Endothelial cell of umbilical vein (primary cell): Measurements from ENCODE around the gene AJM1. TPM values are rescaled to one million over a fixed set of nuclear protein-coding genes. Genes with fewer than 3 reads are reported as not detected.
"Not testable (repeated sequence)": the region's sequence is repeated elsewhere in the genome, so short reads cannot be mapped to it uniquely, and the experiment has no call there.

ENCODE experiments used
- BruUV-seq: library from RNA; stranded (reverse); fragments of 400-500 nt; replicated peaks from 2 replicates; lab custom pipeline; 2021; lab: Mats Ljungman, UMichigan
- CTCF ChIA-PET: fragments of 300-600, 350-600 bp; sonication (Branson Sonifier 250); formaldehyde crosslinking; loops from one replicate; lab custom pipeline; 2021; ENCODE audit warnings: antibody characterized with exemption, inconsistent platforms; lab: Charles Lee
- POLR2A ChIA-PET: fragments of 300-600, 350-600 bp; sonication (Branson Sonifier 250); formaldehyde crosslinking; loops from one replicate; lab custom pipeline; 2021; ENCODE audit warnings: antibody characterized with exemption, inconsistent platforms; lab: Charles Lee
- DNase-seq: peaks from one replicate; pipeline ENCODE4 v3.0.0-alpha.2; 2011; ENCODE audit warnings: low read depth, low spot score
- FAIRE-seq: peaks from 2 replicates; lab custom pipeline; 2011; peaks lifted over from hg19 to GRCh38; lab: Jason Lieb, UNC
- H2AFZ ChIP-seq: 2 replicates; pipeline ENCODE4 v1.6.0; 2012; ENCODE audit warnings: low read depth, low read length, control low read depth, inconsistent platforms
- H3K27ac ChIP-seq: 2 replicates; pipeline ENCODE4 v1.5.1; 2011; ENCODE audit warnings: low read depth, mild to moderate bottlenecking, control low read depth, low read length, moderate library complexity; ENCODE audit not compliant: insufficient read depth
- H3K27me3 ChIP-seq, 2 experiments: 2 replicates each; pipeline versions ENCODE4 v1.6.0 to v1.6.1; 2011; ENCODE audit warnings: low read length in 2 of 2, mixed read lengths in 1 of 2; ENCODE audit not compliant: control insufficient read depth in 2 of 2, insufficient read depth in 2 of 2
- H3K36me3 ChIP-seq, 2 experiments: 2 replicates in 1 of 2; 3 replicates in 1 of 2; pipeline ENCODE4 v1.5.1; 2011; ENCODE audit warnings: low read length in 2 of 2, mild to moderate bottlenecking in 1 of 2, moderate library complexity in 1 of 2; ENCODE audit not compliant: control insufficient read depth in 2 of 2, insufficient read depth in 2 of 2; ENCODE audit errors: extremely low read depth in 1 of 2
- H3K4me1 ChIP-seq: 3 replicates; pipeline ENCODE4 v1.5.1; 2011; ENCODE audit warnings: mild to moderate bottlenecking, low read length; ENCODE audit not compliant: control insufficient read depth, insufficient read depth; ENCODE audit errors: extremely low read depth
- H3K4me2 ChIP-seq: 2 replicates; pipeline ENCODE4 v1.6.1; 2011; ENCODE audit warnings: low read length, control low read depth, mixed read lengths; ENCODE audit not compliant: insufficient read depth
- H3K4me3 ChIP-seq, 3 experiments: fragments of 200-600 bp in 1 of 3; sonication (generic), shearing (Covaris generic) in 1 of 3; replicated peaks in 1 of 3; 2 replicates each; pipeline ENCODE4 v1.5.1; 2011 to 2016; ENCODE audit warnings: control low read depth in 3 of 3, low read length in 3 of 3, mild to moderate bottlenecking in 2 of 3, inconsistent platforms in 1 of 3, low read depth in 1 of 3, moderate library complexity in 1 of 3; ENCODE audit not compliant: insufficient read depth in 1 of 3
- H3K79me2 ChIP-seq: 2 replicates; pipeline ENCODE4 v1.6.0; 2012; ENCODE audit warnings: low read length, inconsistent platforms; ENCODE audit not compliant: control insufficient read depth, insufficient read depth
- H3K9ac ChIP-seq: replicated peaks from 2 replicates; pipeline ENCODE3; 2011; ENCODE audit warnings: low read length, control low read depth; ENCODE audit not compliant: insufficient read depth; ENCODE audit errors: extremely low read depth
- H3K9me1 ChIP-seq: replicated peaks from 3 replicates; pipeline ENCODE4 v1.6.0; 2011; ENCODE audit warnings: mild to moderate bottlenecking, low read length; ENCODE audit not compliant: control insufficient read depth, insufficient read depth; ENCODE audit errors: extremely low read depth
- H3K9me3 ChIP-seq: replicated peaks from 2 replicates; pipeline ENCODE4 v1.5.1; 2012; ENCODE audit warnings: low read length, inconsistent platforms; ENCODE audit not compliant: control insufficient read depth, insufficient read depth
- H4K20me1 ChIP-seq: replicated peaks from 2 replicates; pipeline ENCODE3; 2011; ENCODE audit warnings: mild to moderate bottlenecking, low read length; ENCODE audit not compliant: control insufficient read depth, insufficient read depth; ENCODE audit errors: extremely low read depth
- EZH2 ChIP-seq: IDR thresholded peaks from 2 replicates; pipeline ENCODE4 v1.6.1; 2012; ENCODE audit warnings: borderline replicate concordance, low read depth, mild to moderate bottlenecking, moderate library complexity, low read length, inconsistent platforms; ENCODE audit not compliant: severe bottlenecking
- FOS ChIP-seq: IDR thresholded peaks from 2 replicates; pipeline ENCODE4 v1.6.1; 2011; ENCODE audit warnings: mild to moderate bottlenecking, low read length, moderate library complexity, borderline replicate concordance; ENCODE audit not compliant: insufficient read depth
- GATA2 ChIP-seq: IDR thresholded peaks from 2 replicates; pipeline ENCODE4 v1.7.0; 2011; ENCODE audit warnings: low read depth, mild to moderate bottlenecking, moderate library complexity, mixed read lengths, low read length; ENCODE audit not compliant: insufficient read length, insufficient read depth
- JUN ChIP-seq: IDR thresholded peaks from 2 replicates; pipeline ENCODE4 v1.6.1; 2011; ENCODE audit warnings: borderline replicate concordance, low read depth; ENCODE audit not compliant: insufficient read length, insufficient read depth
- MYC ChIP-seq: IDR thresholded peaks from one replicate; pipeline ENCODE4 v1.6.1; 2011; ENCODE audit warnings: mild to moderate bottlenecking, low read depth, low read length
- POLR2A ChIP-seq: IDR thresholded peaks from 2 replicates; pipeline ENCODE4 v1.6.1; 2012; ENCODE audit warnings: low read depth, mild to moderate bottlenecking, control low read depth, low read length
- POLR2AphosphoS5 ChIP-seq: IDR thresholded peaks from 2 replicates; pipeline ENCODE4 v1.6.1; 2012; ENCODE audit warnings: low read depth, mild to moderate bottlenecking, control low read depth, low read length, moderate library complexity; ENCODE audit not compliant: insufficient read depth
- dilution Hi-C: fragments of 300-500 bp; cut with MboI; formaldehyde crosslinking; loops from one replicate; pipeline ENCODE4 v1.15.0; 2019; ENCODE audit warnings: low sequenced_read_pairs; ENCODE audit not compliant: extremely low pct_ligation_motif_present
- intact Hi-C: fragments of 100-400 bp; cut with micrococcal nuclease; formaldehyde crosslinking; loops from one replicate; pipeline ENCODE4 v1.10.0; 2022
- polyA plus RNA-seq, 4 experiments: library from polyadenylated mRNA; depleted of rRNA in 3 of 4; stranded (reverse) in 3 of 4; unstranded in 1 of 4; fragments of >200 nt; gene quantifications; 2 replicates each; pipeline versions ENCODE4 v1.2.1 to v1.2.3, GENCODE V29; 2011 to 2012; ENCODE audit warnings: missing spikeins in 1 of 4
- total RNA-seq: library from RNA; stranded (reverse); gene quantifications from 2 replicates; pipeline ENCODE4 v1.2.3, GENCODE V29; 2021
- TF ChIP-seq, protein P1 (sequence below), 2 donors: IDR thresholded peaks; 1 replicate in 1 of 2; 2 replicates in 1 of 2; pipeline ENCODE4 v1.5.1; 2011; ENCODE audit warnings: low read length in 2 of 2, mild to moderate bottlenecking in 2 of 2, moderate library complexity in 2 of 2, control low read depth in 1 of 2, inconsistent platforms in 1 of 2, low read depth in 1 of 2; ENCODE audit not compliant: insufficient read depth in 1 of 2; ENCODE audit errors: extremely low read depth in 1 of 2
- TF ChIP-seq, protein P2 (sequence below): IDR thresholded peaks from 2 replicates; pipeline ENCODE4 v1.6.1; 2011; ENCODE audit not compliant: insufficient read depth, insufficient read length

The AJM1 gene
- total and polyA plus RNA-seq, 2 donors (not counting 3 experiments of a cell fraction or from before 2014, with no cell fraction given) = 0.30 to 1.3 TPM

DNA sequence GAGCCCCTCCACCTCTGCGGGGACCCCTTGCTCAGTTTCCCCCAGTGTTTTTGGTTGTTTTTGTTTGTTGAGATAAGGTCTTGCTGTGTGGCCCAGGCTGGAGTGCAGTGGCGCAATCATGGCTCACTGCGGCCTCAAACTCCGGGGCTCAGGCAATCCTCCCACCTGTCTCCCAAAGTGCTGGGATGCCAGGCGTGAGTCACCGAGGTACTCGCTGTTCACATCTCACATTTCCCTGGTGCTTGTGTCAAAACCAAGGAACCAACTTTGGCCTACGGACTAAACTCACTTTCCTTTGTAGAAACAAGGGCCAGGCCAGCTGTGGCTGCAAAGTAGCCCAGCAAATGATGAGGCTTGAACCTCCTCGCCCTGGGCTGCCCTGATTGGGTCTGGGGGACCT, 9.7 kb upstream of the AJM1 start:
- CTCF ChIA-PET = interaction anchor here (2.8 kb wide), 1 partner anchor 9 kb away, joined by 11 read pairs; the partner anchor contains the start of gene AJM1
- Histone ChIP-seq H3K4me2 (no peak overlapping the region), H3K9ac (no peak overlapping the region), H3K4me3 (no peak overlapping the region), H2AFZ (no peak overlapping the region), H3K79me2 (no peaks in the 10 kb centered on the region), H3K4me1 (no peaks in the 10 kb centered on the region), H3K9me1 (no peaks in the 10 kb centered on the region), H4K20me1 (no peaks in the 10 kb centered on the region), H3K27ac (no peak overlapping the region), H3K27me3 (no peaks in the 10 kb centered on the region), H3K36me3 (peaks cover 7 to 30% of the 10 kb centered on the region in 2 experiments), H3K9me3 (no peaks in the 10 kb centered on the region)
- DNase-seq = no peak
- dilution Hi-C loops = no loop called here
- FAIRE-seq = no peak
- TF ChIP-seq, protein P1, sequence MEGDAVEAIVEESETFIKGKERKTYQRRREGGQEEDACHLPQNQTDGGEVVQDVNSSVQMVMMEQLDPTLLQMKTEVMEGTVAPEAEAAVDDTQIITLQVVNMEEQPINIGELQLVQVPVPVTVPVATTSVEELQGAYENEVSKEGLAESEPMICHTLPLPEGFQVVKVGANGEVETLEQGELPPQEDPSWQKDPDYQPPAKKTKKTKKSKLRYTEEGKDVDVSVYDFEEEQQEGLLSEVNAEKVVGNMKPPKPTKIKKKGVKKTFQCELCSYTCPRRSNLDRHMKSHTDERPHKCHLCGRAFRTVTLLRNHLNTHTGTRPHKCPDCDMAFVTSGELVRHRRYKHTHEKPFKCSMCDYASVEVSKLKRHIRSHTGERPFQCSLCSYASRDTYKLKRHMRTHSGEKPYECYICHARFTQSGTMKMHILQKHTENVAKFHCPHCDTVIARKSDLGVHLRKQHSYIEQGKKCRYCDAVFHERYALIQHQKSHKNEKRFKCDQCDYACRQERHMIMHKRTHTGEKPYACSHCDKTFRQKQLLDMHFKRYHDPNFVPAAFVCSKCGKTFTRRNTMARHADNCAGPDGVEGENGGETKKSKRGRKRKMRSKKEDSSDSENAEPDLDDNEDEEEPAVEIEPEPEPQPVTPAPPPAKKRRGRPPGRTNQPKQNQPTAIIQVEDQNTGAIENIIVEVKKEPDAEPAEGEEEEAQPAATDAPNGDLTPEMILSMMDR (IDR thresholded peaks at IDR 0.05; ENCODE audit: extremely low read depth in 1 of 2, insufficient read depth in 1 of 2, low read depth in 1 of 2, low read length in 2 of 2) = no peak
- TF ChIP-seq JUN (no peak), GATA2 (no peak), MYC (no peak), POLR2AphosphoS5 (no peak), FOS (no peak), POLR2A (no peak), EZH2 (no peak)
- TF ChIP-seq, protein P2, sequence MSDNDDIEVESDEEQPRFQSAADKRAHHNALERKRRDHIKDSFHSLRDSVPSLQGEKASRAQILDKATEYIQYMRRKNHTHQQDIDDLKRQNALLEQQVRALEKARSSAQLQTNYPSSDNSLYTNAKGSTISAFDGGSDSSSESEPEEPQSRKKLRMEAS = no peak
- POLR2A ChIA-PET = no interaction called here
- intact Hi-C loops = no loop called here
- no TSS peak for BruUV-seq

DNA sequence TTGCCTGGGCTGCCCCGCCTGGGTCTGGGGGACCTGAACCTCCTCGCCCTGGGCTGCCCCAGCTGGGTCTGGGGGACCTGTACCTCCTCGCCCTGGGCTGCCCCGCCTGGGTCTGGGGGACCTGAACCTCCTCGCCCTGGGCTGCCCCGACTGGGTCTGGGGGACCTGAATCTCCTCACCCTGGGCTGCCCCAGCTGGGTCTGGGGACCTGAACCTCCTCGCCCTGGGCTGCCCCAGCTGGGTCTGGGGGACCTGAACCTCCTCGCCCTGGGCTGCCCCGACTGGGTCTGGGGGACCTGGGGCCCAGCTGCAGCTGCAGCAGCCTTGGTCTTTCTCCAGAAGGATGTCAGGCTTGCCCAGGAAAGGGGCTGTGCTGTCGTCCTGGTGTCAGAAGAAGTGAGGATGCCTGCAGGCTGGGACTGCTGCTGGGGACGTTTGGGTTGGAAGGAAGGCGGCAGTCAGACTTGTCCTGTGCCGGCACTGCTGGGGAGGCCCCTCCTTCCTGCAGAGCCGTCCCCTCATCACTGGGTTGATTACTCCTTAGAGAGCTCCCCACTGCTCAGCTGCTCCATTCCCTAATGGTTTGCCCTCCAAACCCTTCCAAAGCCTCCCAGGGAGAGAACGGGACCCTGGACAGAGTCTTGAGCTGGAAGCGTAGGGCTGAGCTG, 8.8 kb upstream of the AJM1 start:
- H3K9me1 ChIP-seq, H3K27ac ChIP-seq, H3K9ac ChIP-seq, dilution Hi-C loops, H4K20me1 ChIP-seq, H3K79me2 ChIP-seq, intact Hi-C loops, H3K4me2 ChIP-seq, BruUV-seq, H3K4me1 ChIP-seq, H2AFZ ChIP-seq, H3K9me3 ChIP-seq, H3K4me3 ChIP-seq, POLR2A ChIA-PET, DNase-seq, FAIRE-seq, H3K27me3 ChIP-seq: not testable (repeated sequence)
- CTCF ChIA-PET = interaction anchor here (2.8 kb wide), 1 partner anchor 8 kb away, joined by 11 read pairs; the partner anchor contains the start of gene AJM1
- peaks cover 7 to 25% of the 10 kb centered on the region in 2 experiments for H3K36me3 ChIP-seq
